ENCODE measurements around the gene OBSCN. TPM values are rescaled to one million over a fixed set of nuclear protein-coding genes. Genes with fewer than 3 reads are reported as not detected.

OBSCN gene
- total RNA-seq, 1 donor from 2014 or later, result 17.5 TPM

GRCh38 chr1:228161362-228161761, 46.5 kb upstream of the OBSCN start:
- Histone ChIP-seq H3K36me3 (ENCODE audit: insufficient read depth, low read length) (no peaks in the 10 kb centered on the region), H3K4me1 (ENCODE audit: insufficient read depth, low read length) (peaks cover 22% of the 10 kb centered on the region), H3K27ac (ENCODE audit: low read depth, low read length) (no peak overlapping the region), H3K9me3 (ENCODE audit: insufficient read depth, low read depth, low read length) (peaks cover 3% of the 10 kb centered on the region), H4K20me1 (ENCODE audit: insufficient read depth, low read length) (peaks cover 1% of the 10 kb centered on the region), H2AFZ (ENCODE audit: low read depth, low read length) (no peak overlapping the region), H3K4me2 (ENCODE audit: low read length) (no peak overlapping the region), H3K4me3 (ENCODE audit: insufficient read depth, low read depth, low read length) (no peak overlapping the region), H3K79me2 (ENCODE audit: insufficient read depth, low read length) (peaks cover 2% of the 10 kb centered on the region), H3K9ac (ENCODE audit: low read length) (no peak overlapping the region), H3K27me3 (ENCODE audit: insufficient read depth, low read length) (peaks cover 7% of the 10 kb centered on the region)
- DNase-seq (ENCODE audit: low read depth), result no peak
- TF ChIP-seq CTCF (IDR thresholded peaks at IDR 0.05; ENCODE audit: insufficient read depth, low read depth, low read length) (no peak), EZH2 (IDR thresholded peaks at IDR 0.05; ENCODE audit: insufficient read depth, low read length) (no peak)
- no peaks in the 10 kb centered on the region for H3K9me3 Mint-ChIP-seq (ENCODE audit: unreplicated experiment)
- H3K4me3 Mint-ChIP-seq (ENCODE audit: unreplicated experiment), result no peak overlapping the region
- H3K4me1 Mint-ChIP-seq (ENCODE audit: low read depth, unreplicated experiment), result no peaks in the 10 kb centered on the region
- H3K27me3 Mint-ChIP-seq (ENCODE audit: low read depth, unreplicated experiment), result peaks cover 3% of the 10 kb centered on the region
- no peak for FAIRE-seq
- H3K27ac Mint-ChIP-seq (ENCODE audit: unreplicated experiment), result no peak overlapping the region
- peaks cover 2% of the 10 kb centered on the region for H3K36me3 Mint-ChIP-seq (ENCODE audit: low read depth, unreplicated experiment)

DNA sequence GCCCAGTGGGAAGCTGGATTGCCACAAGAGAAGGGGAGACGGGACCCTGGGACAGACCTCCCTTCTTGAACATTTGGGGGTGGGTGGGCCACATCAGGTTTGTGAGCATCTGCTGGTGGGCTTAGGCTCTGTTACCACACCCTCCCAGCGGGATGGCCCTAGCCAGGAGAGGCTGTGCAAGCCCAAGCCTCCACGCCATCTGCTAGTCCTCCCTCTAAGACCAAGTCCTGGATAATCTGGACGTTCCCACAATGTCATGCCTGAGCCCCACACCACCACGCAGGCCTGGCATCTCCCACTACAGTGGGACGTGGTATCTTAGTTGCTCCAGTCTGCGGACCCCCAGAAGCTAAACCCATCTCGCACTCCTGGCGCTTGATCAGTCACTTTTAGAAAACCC, 46.0 kb upstream of the OBSCN start:
- Mint-ChIP-seq H3K27ac (ENCODE audit: unreplicated experiment) (no peak overlapping the region), H3K27me3 (ENCODE audit: low read depth, unreplicated experiment) (peaks cover 3% of the 10 kb centered on the region), H3K36me3 (ENCODE audit: low read depth, unreplicated experiment) (peaks cover 2% of the 10 kb centered on the region), H3K4me3 (ENCODE audit: unreplicated experiment) (no peak overlapping the region), H3K9me3 (ENCODE audit: unreplicated experiment) (peaks cover 1% of the 10 kb centered on the region), H3K4me1 (ENCODE audit: low read depth, unreplicated experiment) (peaks cover 4% of the 10 kb centered on the region)
- TF ChIP-seq CTCF (IDR thresholded peaks at IDR 0.05; ENCODE audit: insufficient read depth, low read depth, low read length) (no peak), EZH2 (IDR thresholded peaks at IDR 0.05; ENCODE audit: insufficient read depth, low read length) (no peak)
- no peak for DNase-seq (ENCODE audit: low read depth)
- Histone ChIP-seq H3K27ac (ENCODE audit: low read depth, low read length) (no peak overlapping the region), H3K4me1 (ENCODE audit: insufficient read depth, low read length) (peaks cover 27% of the 10 kb centered on the region), H3K27me3 (ENCODE audit: insufficient read depth, low read length) (peaks cover 7% of the 10 kb centered on the region), H3K36me3 (ENCODE audit: insufficient read depth, low read length) (no peaks in the 10 kb centered on the region), H2AFZ (ENCODE audit: low read depth, low read length) (no peak overlapping the region), H3K9me3 (ENCODE audit: insufficient read depth, low read depth, low read length) (peaks cover 3% of the 10 kb centered on the region), H3K79me2 (ENCODE audit: insufficient read depth, low read length) (peaks cover 7% of the 10 kb centered on the region), H3K9ac (ENCODE audit: low read length) (peak overlapping the region; percentile 58), H4K20me1 (ENCODE audit: insufficient read depth, low read length) (no peaks in the 10 kb centered on the region), H3K4me3 (ENCODE audit: insufficient read depth, low read depth, low read length) (no peak overlapping the region), H3K4me2 (ENCODE audit: low read length) (no peak overlapping the region)
- FAIRE-seq, result no peak

GRCh38 chr1:228162286-228163006, 45.4 kb upstream of the OBSCN start:
- peaks cover 7% of the 10 kb centered on the region for H3K27me3 ChIP-seq (ENCODE audit: insufficient read depth, low read length)
- no peaks in the 10 kb centered on the region for H3K36me3 ChIP-seq (ENCODE audit: insufficient read depth, low read length)
- Mint-ChIP-seq H3K27me3 (ENCODE audit: low read depth, unreplicated experiment) (peaks cover 3% of the 10 kb centered on the region), H3K4me1 (ENCODE audit: low read depth, unreplicated experiment) (peaks cover 5% of the 10 kb centered on the region), H3K4me3 (ENCODE audit: unreplicated experiment) (no peak overlapping the region), H3K36me3 (ENCODE audit: low read depth, unreplicated experiment) (peaks cover 2% of the 10 kb centered on the region), H3K27ac (ENCODE audit: unreplicated experiment) (no peak overlapping the region), H3K9me3 (ENCODE audit: unreplicated experiment) (peaks cover 2% of the 10 kb centered on the region)
- peak overlapping the region; percentile 58 for H3K9ac ChIP-seq (ENCODE audit: low read length)
- DNase-seq (ENCODE audit: low read depth) (peak; percentile 16), FAIRE-seq (no peak)
- peak overlapping the region; percentile 57 for H3K4me2 ChIP-seq (ENCODE audit: low read length)
- H3K79me2 ChIP-seq (ENCODE audit: insufficient read depth, low read length), result peaks cover 10% of the 10 kb centered on the region
- H3K27ac ChIP-seq (ENCODE audit: low read depth, low read length), result peak overlapping the region; percentile 63
- peaks cover 3% of the 10 kb centered on the region for H3K9me3 ChIP-seq (ENCODE audit: insufficient read depth, low read depth, low read length)
- no peak for TF ChIP-seq CTCF (IDR thresholded peaks at IDR 0.05; ENCODE audit: insufficient read depth, low read depth, low read length)
- no peak for TF ChIP-seq EZH2 (IDR thresholded peaks at IDR 0.05; ENCODE audit: insufficient read depth, low read length)
- peak overlapping the region; percentile 26 for H2AFZ ChIP-seq (ENCODE audit: low read depth, low read length)
- peaks cover 28% of the 10 kb centered on the region for H3K4me1 ChIP-seq (ENCODE audit: insufficient read depth, low read length)
- H4K20me1 ChIP-seq (ENCODE audit: insufficient read depth, low read length), result no peaks in the 10 kb centered on the region
- no peak overlapping the region for H3K4me3 ChIP-seq (ENCODE audit: insufficient read depth, low read depth, low read length)
